GM19467 (cell line): ENCODE measurements around the gene BLMH.

Source experiments
- ATAC-seq: cut with Tn5 transposase; IDR thresholded peaks from one replicate; pipeline ENCODE4 v1.9.1; 2021; ENCODE audit warnings: mild to moderate bottlenecking, moderate library complexity; ENCODE audit not compliant: unreplicated experiment

BLMH gene

GRCh38 chr17:30308406-30308805, 16.7 kb upstream of the BLMH start:
- no peak for ATAC-seq

- no peak for ATAC-seq
Observed at GRCh38 chr17:30304778-30305177, 13.0 kb upstream of the BLMH start.

- ATAC-seq: no peak
Observed at GRCh38 chr17:30302241-30302640, 10.5 kb upstream of the BLMH start.

DNA sequence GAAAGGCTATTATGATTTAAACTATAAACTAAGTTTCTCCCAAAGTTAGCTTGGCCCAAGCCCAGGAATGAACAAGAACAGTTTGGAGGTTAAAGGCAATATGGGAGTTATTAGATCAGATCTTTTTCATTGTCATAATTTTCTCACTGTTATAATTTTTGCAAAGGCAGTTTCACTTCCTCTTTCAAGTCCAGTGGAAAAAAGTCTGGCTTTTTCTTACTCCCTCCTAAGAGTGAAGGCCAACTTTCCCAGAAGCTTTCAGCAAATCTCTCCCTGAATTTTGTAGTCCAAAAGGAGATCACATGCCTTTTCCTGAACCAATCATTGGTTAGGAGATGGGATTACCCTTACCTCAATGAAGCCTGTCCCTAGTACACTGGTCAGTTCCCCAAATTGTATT, 9.1 kb upstream of the BLMH start:
- no peak for ATAC-seq

GRCh38 chr17:30299000-30299399, 7.3 kb upstream of the BLMH start:
- ATAC-seq: no peak

DNA sequence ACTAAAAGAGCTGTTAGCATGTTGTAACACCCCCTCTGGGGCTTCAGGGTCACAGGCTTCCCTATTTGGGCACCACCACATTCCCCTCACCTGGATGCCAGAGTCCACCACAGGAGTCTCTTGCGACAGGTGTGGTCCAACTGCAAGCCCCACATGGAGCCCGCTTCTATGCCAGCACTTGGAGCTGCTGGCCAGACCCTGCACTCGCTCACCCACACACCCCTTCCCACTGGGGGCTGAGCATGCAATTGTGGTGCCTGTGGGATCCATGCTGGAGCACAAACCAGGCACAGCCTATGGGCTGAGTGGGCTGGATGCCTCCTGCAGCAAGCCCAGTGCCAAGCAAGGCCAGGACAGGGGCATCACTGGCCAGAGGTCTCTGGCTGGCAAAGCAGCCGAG, 6.0 kb upstream of the BLMH start:
- ATAC-seq: no peak

DNA sequence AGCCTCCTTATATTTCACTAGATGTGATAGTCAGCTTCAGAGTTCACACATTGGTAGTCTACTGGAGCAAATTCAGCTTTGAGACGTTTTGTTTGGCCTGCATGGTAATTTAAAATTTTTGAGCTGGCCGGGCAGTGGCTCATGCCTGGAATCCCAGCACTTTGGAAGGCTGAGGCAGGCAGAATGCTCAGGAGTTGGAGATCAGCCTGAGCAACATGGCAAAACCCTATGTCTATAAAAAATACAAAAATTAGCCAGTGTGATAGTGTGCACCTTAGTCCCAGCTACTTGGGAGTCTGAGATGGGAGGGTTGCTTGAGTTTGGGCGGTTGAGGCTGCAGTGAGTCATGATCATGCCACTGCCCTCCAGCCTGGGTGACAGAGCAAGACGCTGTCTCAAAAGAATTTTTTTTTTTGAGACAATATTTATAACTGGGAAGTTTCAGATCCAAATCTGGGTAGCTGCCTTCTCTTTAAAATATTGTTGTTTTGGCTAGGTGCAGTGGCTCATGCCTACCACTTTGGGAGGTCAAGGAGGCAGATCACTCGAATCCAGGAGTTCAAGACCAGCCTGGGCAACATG, 4.8 kb upstream of the BLMH start:
- no peak for ATAC-seq

GRCh38 chr17:30292286-30292858, 628 bp upstream of the BLMH start:
- ATAC-seq: no peak

DNA sequence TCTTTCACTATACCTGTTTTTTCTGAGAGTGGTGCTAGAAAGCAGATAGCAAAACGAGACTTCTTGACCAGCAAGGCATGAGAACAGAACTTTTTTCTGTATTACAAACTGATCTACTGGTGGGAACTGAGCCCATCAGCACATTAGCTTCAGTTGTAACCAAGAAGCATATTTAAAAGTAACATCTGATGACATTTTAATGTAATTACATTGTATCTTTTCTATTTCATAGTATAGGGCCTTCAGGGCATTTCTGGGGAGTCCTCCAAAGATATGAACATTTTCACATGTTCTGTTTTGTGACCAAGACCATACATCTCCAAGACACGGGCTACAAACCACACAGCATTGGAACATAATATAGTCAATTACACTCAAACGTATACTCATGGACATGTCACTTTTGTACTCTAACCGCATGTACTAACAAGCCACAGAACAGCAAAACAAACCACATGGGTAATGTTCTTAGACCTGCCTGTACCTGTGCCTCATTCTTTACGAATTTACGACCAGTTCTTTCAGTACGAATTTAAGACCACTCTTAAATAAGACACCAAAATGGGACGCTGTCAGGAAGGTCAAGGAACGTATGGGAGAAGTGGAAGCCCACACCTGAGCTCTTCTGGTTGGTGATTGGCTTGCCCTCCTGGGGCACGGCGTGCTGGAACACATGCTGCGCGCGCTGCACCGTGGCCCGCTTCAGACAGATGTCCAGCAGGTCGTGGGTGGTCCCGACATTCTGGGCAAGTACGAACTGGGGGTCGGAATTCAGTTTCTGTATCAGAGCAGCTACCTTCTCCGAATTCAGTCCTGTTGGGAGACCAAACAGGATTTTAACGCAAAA, 825 bp downstream of the BLMH start:
- peak; percentile 30 for ATAC-seq

DNA sequence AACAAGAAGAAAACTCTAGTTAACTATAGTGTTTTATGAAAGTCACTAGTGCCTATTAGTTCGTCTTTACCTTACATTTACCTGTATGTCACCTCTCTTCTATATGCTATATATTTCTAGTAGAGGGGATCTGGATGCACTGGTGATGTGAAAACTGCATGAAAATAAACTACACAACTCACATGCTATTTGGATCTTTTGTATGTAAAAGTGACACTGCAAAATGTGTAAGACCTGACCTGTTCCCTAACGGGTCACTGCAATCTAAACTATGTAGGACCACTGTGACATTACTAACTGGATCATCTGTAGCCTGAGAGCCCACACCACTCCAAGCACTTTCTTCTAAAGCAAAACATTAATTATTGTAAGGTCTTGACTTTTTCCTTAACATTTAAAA, 1.7 kb downstream of the BLMH start:
- no peak for ATAC-seq

- ATAC-seq: no peak
Observed at GRCh38 chr17:30279156-30279555, 12.6 kb downstream of the BLMH start.

DNA sequence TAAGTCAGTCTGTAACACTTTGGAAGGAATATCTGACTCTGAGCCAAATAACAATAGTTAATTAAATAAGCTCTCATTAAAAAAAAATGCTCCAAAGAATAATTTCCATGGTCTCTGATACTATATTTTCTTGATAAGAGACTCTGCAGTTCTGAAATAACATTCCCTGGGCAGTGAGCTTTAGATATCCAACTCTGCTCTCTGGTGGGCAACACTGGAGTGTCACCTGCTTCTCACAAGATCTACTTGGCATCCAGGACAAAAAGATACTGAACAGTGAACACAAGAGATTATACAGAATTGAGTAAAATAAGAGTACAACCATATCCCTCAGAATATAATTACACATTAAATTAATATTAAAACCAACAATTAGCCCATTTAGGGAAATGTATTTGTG, 13.7 kb downstream of the BLMH start:
- no peak for ATAC-seq

DNA sequence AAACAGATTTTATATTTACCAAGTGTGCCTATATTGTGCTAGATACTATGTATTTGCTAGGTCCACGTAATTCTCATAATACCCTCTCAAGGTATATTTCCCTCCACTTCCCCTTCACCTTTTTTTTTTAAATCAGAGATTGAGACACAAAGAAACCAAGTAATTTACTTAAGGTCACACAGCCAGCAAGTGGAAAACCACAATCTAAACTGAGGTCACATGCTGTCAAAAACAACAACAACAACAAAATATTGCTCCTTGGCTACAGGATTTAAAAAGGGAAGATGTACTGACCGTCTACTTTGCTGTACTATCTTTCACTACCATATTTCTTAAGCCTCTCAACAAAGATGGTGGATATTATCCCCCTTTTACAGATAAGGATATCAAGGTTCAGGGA, 15.8 kb downstream of the BLMH start:
- ATAC-seq: no peak

GRCh38 chr17:30274887-30275286, 16.9 kb downstream of the BLMH start:
- ATAC-seq: no peak

DNA sequence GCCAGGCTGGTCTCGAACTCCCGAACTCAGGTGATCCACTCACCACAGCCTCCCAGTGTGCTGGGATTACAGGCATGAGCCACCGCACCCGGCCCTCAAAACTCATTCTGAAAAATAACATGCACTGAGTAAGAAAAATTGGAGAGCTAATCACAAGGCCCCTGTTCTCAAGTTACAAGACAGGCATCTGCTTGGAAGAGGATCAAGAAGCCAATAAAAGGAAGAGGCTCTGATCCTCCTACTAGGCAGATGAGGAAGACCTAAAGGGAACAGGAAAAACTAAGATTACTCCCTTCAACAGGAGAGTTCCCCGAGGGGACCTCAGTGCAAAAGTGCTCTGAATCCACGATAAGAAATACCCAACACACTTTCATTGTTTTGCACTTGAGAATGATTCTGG, 18.4 kb downstream of the BLMH start:
- no peak for ATAC-seq

DNA sequence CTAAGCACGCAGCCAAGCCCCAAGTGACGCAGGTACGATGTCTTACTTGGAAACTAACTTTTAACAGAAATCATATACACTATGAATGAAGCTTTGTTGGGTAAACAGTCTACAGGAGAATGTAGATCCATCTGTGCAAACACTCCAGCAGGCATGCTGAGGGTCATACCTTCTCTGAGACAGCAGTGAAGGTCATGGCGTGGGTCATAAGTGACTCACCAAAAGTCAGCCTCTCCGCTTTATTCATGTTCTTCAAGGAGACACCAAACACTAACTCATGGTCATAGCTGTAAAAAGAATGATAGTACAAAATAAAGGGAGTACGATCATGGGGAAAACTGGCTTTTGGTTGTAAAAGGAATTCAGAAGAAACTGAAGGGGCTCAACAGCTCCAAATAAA, 20.6 kb downstream of the BLMH start:
- no peak for ATAC-seq

GRCh38 chr17:30267625-30268024, 24.1 kb downstream of the BLMH start:
- no peak for ATAC-seq

DNA sequence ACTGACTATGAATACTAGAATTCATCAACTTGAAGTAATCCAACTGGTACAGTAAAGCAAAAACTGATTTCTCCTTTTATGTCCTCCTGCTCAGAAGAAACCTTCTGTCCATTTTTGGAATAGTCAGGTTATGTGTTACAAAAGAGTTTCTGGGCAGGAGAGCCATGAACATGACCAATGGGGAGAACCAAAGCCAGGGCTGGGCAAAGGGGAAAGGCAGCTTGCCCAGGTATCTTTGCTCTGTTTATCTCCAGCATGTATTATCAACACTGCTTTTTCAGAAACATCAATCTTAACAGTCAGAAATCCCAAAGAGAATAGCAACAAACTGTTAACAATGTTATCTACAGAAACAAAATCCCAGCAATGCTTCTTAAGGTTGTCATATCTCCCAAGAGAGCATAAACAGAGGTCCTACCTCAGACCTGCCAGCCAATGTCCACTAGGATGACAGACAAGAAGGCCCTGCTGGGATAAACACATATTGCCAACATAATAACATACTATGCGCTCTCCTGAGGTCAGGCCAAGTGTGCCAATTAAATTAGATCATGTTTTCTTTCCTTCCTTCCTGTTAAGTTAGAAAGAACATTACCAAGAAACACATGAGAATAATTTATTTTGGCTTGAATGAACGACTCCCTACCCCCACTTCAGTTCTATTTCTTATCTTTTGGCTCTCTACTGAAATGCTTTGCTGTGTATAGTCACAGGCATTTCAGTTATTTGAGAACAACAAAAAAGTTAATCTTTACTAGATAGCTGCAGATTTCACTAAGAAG, 28.0 kb downstream of the BLMH start:
- ATAC-seq: no peak

- no peak for ATAC-seq
Observed at GRCh38 chr17:30256756-30257506, 34.8 kb downstream of the BLMH start.

- ATAC-seq: no peak
Observed at GRCh38 chr17:30254150-30254549, 37.6 kb downstream of the BLMH start.

GRCh38 chr17:30253312-30253711, 38.4 kb downstream of the BLMH start:
- ATAC-seq: no peak
